Measurements from ENCODE around the gene NCS1.

GRCh38 chr9:130264414-130265350 is 92.5 kb downstream of the NCS1 start:
- no peak for TF ChIP-seq CTCF (IDR thresholded peaks at IDR 0.05)
- TF ChIP-seq POLR2A (IDR thresholded peaks at IDR 0.05; ENCODE audit: low read depth), result no peak
- no peak for TF ChIP-seq POLR2AphosphoS5 (IDR thresholded peaks at IDR 0.05)

Measured in esophagus muscularis mucosa (tissue), 3 donors.